Measurements from ENCODE around the gene ZSCAN32.

DNA sequence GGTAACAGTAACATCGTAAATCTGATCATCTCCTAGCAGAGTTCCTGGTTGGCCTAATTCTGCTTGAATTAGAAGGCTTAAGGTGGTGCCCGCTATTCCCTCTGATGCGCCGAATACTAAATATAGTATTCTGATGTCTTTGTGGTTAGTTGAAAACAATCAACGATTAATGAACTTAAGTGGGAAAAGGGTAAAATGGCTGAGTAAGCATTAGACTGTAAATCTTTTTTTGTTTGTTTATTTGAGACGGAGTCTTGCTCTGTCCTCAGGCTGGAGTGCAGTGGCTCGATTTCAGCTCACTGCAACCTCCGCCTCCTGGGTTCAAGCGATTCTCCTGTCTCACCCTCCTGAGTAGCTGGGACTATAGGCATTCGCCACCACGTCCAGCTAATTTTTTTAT is 31.7 kb downstream of the ZSCAN32 start:
- TF ChIP-seq POLR2AphosphoS5 (IDR thresholded peaks at IDR 0.05; ENCODE audit: low read depth): no peak
- TF ChIP-seq, protein P1, sequence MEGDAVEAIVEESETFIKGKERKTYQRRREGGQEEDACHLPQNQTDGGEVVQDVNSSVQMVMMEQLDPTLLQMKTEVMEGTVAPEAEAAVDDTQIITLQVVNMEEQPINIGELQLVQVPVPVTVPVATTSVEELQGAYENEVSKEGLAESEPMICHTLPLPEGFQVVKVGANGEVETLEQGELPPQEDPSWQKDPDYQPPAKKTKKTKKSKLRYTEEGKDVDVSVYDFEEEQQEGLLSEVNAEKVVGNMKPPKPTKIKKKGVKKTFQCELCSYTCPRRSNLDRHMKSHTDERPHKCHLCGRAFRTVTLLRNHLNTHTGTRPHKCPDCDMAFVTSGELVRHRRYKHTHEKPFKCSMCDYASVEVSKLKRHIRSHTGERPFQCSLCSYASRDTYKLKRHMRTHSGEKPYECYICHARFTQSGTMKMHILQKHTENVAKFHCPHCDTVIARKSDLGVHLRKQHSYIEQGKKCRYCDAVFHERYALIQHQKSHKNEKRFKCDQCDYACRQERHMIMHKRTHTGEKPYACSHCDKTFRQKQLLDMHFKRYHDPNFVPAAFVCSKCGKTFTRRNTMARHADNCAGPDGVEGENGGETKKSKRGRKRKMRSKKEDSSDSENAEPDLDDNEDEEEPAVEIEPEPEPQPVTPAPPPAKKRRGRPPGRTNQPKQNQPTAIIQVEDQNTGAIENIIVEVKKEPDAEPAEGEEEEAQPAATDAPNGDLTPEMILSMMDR (IDR thresholded peaks at IDR 0.05; ENCODE audit: insufficient read depth, low read length): no peak
- no peak for TF ChIP-seq GABPA (IDR thresholded peaks at IDR 0.05; ENCODE audit: low read depth)
- TF ChIP-seq, protein P2, sequence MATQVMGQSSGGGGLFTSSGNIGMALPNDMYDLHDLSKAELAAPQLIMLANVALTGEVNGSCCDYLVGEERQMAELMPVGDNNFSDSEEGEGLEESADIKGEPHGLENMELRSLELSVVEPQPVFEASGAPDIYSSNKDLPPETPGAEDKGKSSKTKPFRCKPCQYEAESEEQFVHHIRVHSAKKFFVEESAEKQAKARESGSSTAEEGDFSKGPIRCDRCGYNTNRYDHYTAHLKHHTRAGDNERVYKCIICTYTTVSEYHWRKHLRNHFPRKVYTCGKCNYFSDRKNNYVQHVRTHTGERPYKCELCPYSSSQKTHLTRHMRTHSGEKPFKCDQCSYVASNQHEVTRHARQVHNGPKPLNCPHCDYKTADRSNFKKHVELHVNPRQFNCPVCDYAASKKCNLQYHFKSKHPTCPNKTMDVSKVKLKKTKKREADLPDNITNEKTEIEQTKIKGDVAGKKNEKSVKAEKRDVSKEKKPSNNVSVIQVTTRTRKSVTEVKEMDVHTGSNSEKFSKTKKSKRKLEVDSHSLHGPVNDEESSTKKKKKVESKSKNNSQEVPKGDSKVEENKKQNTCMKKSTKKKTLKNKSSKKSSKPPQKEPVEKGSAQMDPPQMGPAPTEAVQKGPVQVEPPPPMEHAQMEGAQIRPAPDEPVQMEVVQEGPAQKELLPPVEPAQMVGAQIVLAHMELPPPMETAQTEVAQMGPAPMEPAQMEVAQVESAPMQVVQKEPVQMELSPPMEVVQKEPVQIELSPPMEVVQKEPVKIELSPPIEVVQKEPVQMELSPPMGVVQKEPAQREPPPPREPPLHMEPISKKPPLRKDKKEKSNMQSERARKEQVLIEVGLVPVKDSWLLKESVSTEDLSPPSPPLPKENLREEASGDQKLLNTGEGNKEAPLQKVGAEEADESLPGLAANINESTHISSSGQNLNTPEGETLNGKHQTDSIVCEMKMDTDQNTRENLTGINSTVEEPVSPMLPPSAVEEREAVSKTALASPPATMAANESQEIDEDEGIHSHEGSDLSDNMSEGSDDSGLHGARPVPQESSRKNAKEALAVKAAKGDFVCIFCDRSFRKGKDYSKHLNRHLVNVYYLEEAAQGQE (IDR thresholded peaks at IDR 0.05; ENCODE audit: insufficient replicate concordance, low read depth): no peak
- no peak for TF ChIP-seq SPI1 (IDR thresholded peaks at IDR 0.05; ENCODE audit: borderline replicate concordance, low read depth)
